IMR-90 (cell line): ENCODE results near the gene MAFF. TPM values are rescaled to one million over a fixed set of nuclear protein-coding genes. Genes with fewer than 3 reads are reported as not detected.

ENCODE experiments used
- ATAC-seq: fragments of 200-7000 bp; cut with Tn5 transposase; 2 replicates; pipeline ENCODE4 v1.9.1; 2020; ENCODE audit warnings: low read depth, mild to moderate bottlenecking, moderate library complexity
- BruUV-seq: library from RNA; stranded (reverse); fragments of 400-500 nt; replicated peaks from 2 replicates; lab custom pipeline; 2021; lab: Mats Ljungman, UMichigan
- CTCF ChIA-PET: fragments of 300-600 bp; formaldehyde crosslinking; extraction: SDS; loops from one replicate; lab custom pipeline; 2021; ENCODE audit warnings: antibody characterized with exemption; lab: Yijun Ruan, JAX
- POLR2A ChIA-PET: fragments of 300-600 bp; sonication (Branson Sonifier 250); formaldehyde crosslinking; loops from one replicate; lab custom pipeline; 2022; ENCODE audit warnings: antibody characterized with exemption; ENCODE audit not compliant: unreplicated experiment; lab: Charles Lee
- DNase-seq: peaks from one replicate; pipeline ENCODE4 v3.0.0; 2013
- H2AFZ ChIP-seq: replicated peaks from 2 replicates; pipeline ENCODE3; 2013; ENCODE audit warnings: low read length, mild to moderate bottlenecking; ENCODE audit not compliant: poor library complexity
- H2AK5ac ChIP-seq: 2 replicates; pipeline ENCODE4 v1.6.1; 2013; ENCODE audit warnings: low read depth, low read length, inconsistent platforms
- H2AK9ac ChIP-seq: replicated peaks from 2 replicates; pipeline ENCODE3; 2013; ENCODE audit warnings: mild to moderate bottlenecking, low read depth, low read length, moderate library complexity; ENCODE audit not compliant: poor library complexity
- H2BK120ac ChIP-seq: 2 replicates; pipeline ENCODE4 v1.6.1; 2013; ENCODE audit warnings: low read depth, low read length, inconsistent platforms
- H2BK15ac ChIP-seq: 3 replicates; pipeline ENCODE4 v1.6.1; 2013; ENCODE audit warnings: low read depth, low read length, inconsistent platforms
- H2BK20ac ChIP-seq: 2 replicates; pipeline ENCODE4 v1.6.1; 2013; ENCODE audit warnings: low read depth, mild to moderate bottlenecking, inconsistent platforms, low read length, moderate library complexity
- H2BK5ac ChIP-seq: 2 replicates; pipeline ENCODE4 v1.6.1; 2013; ENCODE audit warnings: mild to moderate bottlenecking, low read depth, low read length, inconsistent platforms; ENCODE audit not compliant: poor library complexity, severe bottlenecking
- H3K14ac ChIP-seq: replicated peaks from 2 replicates; pipeline ENCODE4 v1.6.1; 2013; ENCODE audit warnings: low read depth, low read length, inconsistent platforms
- H3K18ac ChIP-seq: 2 replicates; pipeline ENCODE4 v1.6.1; 2013; ENCODE audit warnings: low read depth, low read length, control low read depth
- H3K23ac ChIP-seq: 2 replicates; pipeline ENCODE4 v1.6.1; 2013; ENCODE audit warnings: low read depth, low read length, inconsistent platforms
- H3K27ac ChIP-seq: 2 replicates; pipeline ENCODE4 v1.5.1; 2013; ENCODE audit warnings: mild to moderate bottlenecking, control low read depth, low read length; ENCODE audit not compliant: insufficient read depth
- H3K27me3 ChIP-seq: 2 replicates; pipeline ENCODE4 v1.6.1; 2013; ENCODE audit warnings: low read length; ENCODE audit not compliant: control insufficient read depth, insufficient read depth
- H3K36me3 ChIP-seq: 2 replicates; pipeline ENCODE4 v1.6.1; 2013; ENCODE audit warnings: low read length, mixed read lengths; ENCODE audit not compliant: control insufficient read depth, insufficient read depth
- H3K4ac ChIP-seq: 2 replicates; pipeline ENCODE4 v1.6.1; 2013; ENCODE audit warnings: low read depth, low read length, inconsistent platforms
- H3K4me1 ChIP-seq: 2 replicates; pipeline ENCODE4 v1.6.1; 2013; ENCODE audit warnings: low read length, mixed read lengths; ENCODE audit not compliant: control insufficient read depth, insufficient read depth
- H3K4me2 ChIP-seq: 2 replicates; pipeline ENCODE4 v1.6.1; 2013; ENCODE audit warnings: low read depth, mild to moderate bottlenecking, control low read depth, low read length, moderate library complexity
- H3K4me3 ChIP-seq: 2 replicates; pipeline ENCODE4 v1.5.1; 2013; ENCODE audit warnings: low read depth, mild to moderate bottlenecking, control low read depth, low read length, moderate library complexity; ENCODE audit not compliant: insufficient read depth
- H3K56ac ChIP-seq: 2 replicates; pipeline ENCODE4 v1.6.1; 2013; ENCODE audit warnings: low read length, inconsistent platforms; ENCODE audit not compliant: insufficient read depth; ENCODE audit errors: extremely low read depth
- H3K79me1 ChIP-seq, 2 experiments: 2 replicates each; pipeline ENCODE4 v1.6.1; 2013; ENCODE audit warnings: low read length in 2 of 2, inconsistent platforms in 1 of 2, low read depth in 1 of 2
- H3K9ac ChIP-seq: 2 replicates; pipeline ENCODE4 v1.6.1; 2013; ENCODE audit warnings: low read depth, low read length, control low read depth
- H3K9me1 ChIP-seq: 2 replicates; pipeline ENCODE4 v1.6.1; 2013; ENCODE audit warnings: low read length, inconsistent platforms; ENCODE audit not compliant: insufficient read depth
- H3K9me3 ChIP-seq: 2 replicates; pipeline ENCODE4 v1.6.1; 2013; ENCODE audit warnings: low read length; ENCODE audit not compliant: control insufficient read depth, insufficient read depth
- H4K20me1 ChIP-seq: 2 replicates; pipeline ENCODE4 v1.6.1; 2013; ENCODE audit warnings: low read length, inconsistent platforms; ENCODE audit not compliant: insufficient read depth
- H4K5ac ChIP-seq: 2 replicates; pipeline ENCODE4 v1.6.1; 2013; ENCODE audit warnings: mild to moderate bottlenecking, low read depth, low read length, control low read depth
- H4K8ac ChIP-seq, 2 experiments: 2 replicates each; pipeline ENCODE4 v1.6.1; 2013; ENCODE audit warnings: low read depth in 2 of 2, low read length in 2 of 2, control low read depth in 1 of 2, inconsistent platforms in 1 of 2
- H4K91ac ChIP-seq: 2 replicates; pipeline ENCODE4 v1.6.1; 2013; ENCODE audit warnings: low read depth, low read length, inconsistent platforms; ENCODE audit not compliant: insufficient read depth
- CEBPB ChIP-seq: IDR thresholded peaks from 2 replicates; pipeline ENCODE4 v1.6.1; 2012; ENCODE audit warnings: low read depth, low read length, improper control_type of control experiment
- CTCF ChIP-seq: conservative IDR thresholded peaks from 2 replicates; pipeline ENCODE4 v1.5.1; 2012; ENCODE audit warnings: mild to moderate bottlenecking, low read depth, low read length, improper control_type of control experiment
- MAFK ChIP-seq: IDR thresholded peaks from 2 replicates; pipeline ENCODE4 v1.6.1; 2012; ENCODE audit warnings: low read depth, low read length, improper control_type of control experiment
- MAZ ChIP-seq: IDR thresholded peaks from 2 replicates; pipeline ENCODE4 v1.6.1; 2012; ENCODE audit warnings: low read depth, mild to moderate bottlenecking, low read length, improper control_type of control experiment, moderate library complexity, borderline replicate concordance
- RAD21 ChIP-seq: IDR thresholded peaks from 2 replicates; pipeline ENCODE4 v1.6.1; 2012; ENCODE audit warnings: low read length, improper control_type of control experiment
- RCOR1 ChIP-seq: IDR thresholded peaks from 2 replicates; pipeline ENCODE4 v1.6.1; 2012; ENCODE audit warnings: mild to moderate bottlenecking, low read length, improper control_type of control experiment; ENCODE audit not compliant: insufficient replicate concordance
- WGBS, 2 experiments: methylation state at CpG; one replicate each; pipeline versions ENCODE4 v1.1.5 to v1.1.7; 2013; ENCODE audit warnings: missing lambda C conversion rate in 2 of 2; ENCODE audit not compliant: insufficient read length in 1 of 2; ENCODE audit errors: extremely low coverage in 2 of 2; 5-methylcytosine and 5-hydroxymethylcytosine counted together
- dilution Hi-C: fragments of 300-500 bp; cut with HindIII; formaldehyde crosslinking; loops from one replicate; pipeline ENCODE4 v1.14.3; 2018; ENCODE audit warnings: low sequenced_read_pairs; ENCODE audit not compliant: unreplicated experiment
- in situ Hi-C: fragments of 300-500 bp; cut with MboI; formaldehyde crosslinking; loops from 3 replicates; pipeline ENCODE4 v1.14.3; 2019; ENCODE audit warnings: low sequenced_read_pairs, inconsistent platforms, mixed read lengths
- intact Hi-C: fragments of 100-400 bp; cut with micrococcal nuclease; formaldehyde crosslinking; loops from 2 replicates; pipeline ENCODE4 v1.10.0; 2022
- polyA plus RNA-seq, 3 experiments: library from polyadenylated mRNA; depleted of rRNA; stranded (reverse); fragments of >200 nt; gene quantifications; 2 replicates each; pipeline ENCODE4 v1.2.3, GENCODE V29; 2012; ENCODE audit warnings: low replicate concordance in 1 of 3
- total RNA-seq: library from RNA; depleted of rRNA; stranded (reverse); fragments of >200 nt; gene quantifications from 2 replicates; pipeline ENCODE4 v1.2.3, GENCODE V29; 2012

The MAFF gene
- total and polyA plus RNA-seq, 2 of the 4 experiments (the other 2 are of a cell fraction), result 18.3 to 25.9 TPM

DNA sequence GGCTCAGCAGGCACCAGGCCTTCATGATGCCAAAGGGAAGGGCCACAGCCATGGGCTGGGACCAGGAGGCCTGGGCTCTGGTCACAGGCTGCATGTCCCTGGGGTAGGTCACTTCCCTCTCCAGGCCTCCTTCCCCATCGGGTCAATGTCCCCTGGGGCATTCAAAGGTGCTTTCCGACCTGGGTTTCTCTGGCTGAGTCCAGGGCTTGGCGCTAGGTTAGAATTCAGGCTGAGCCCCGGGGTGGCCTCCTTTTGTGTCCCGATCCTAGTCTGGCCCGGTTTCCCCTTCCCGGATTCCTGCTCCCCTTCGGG lies 12.2 kb downstream of the MAFF start:
- ATAC-seq (no peak), DNase-seq (no peak)
- no peaks in the 10 kb centered on the region for H3K9me3 ChIP-seq
- no TSS peak for BruUV-seq
- H3K18ac ChIP-seq, result no peak overlapping the region
- H3K9me1 ChIP-seq, result peaks cover 35% of the 10 kb centered on the region
- no peak overlapping the region for H4K91ac ChIP-seq
- H4K20me1 ChIP-seq, result peaks cover 51% of the 10 kb centered on the region
- intact Hi-C loops, result no loop called here
- in situ Hi-C loops, result no loop called here
- H2AFZ ChIP-seq, result no peak overlapping the region
- H3K56ac ChIP-seq, result no peak overlapping the region
- H4K5ac ChIP-seq, result no peak overlapping the region
- 0 out of 2 replicates have a peak overlapping the region, but pooled peaks have one; percentile 58 for H3K14ac ChIP-seq
- H3K27me3 ChIP-seq, result no peaks in the 10 kb centered on the region
- no peak overlapping the region for H2BK20ac ChIP-seq
- H3K4me1 ChIP-seq, result peaks cover 22% of the 10 kb centered on the region
- H3K23ac ChIP-seq, result 0 out of 2 replicates have a peak overlapping the region, but pooled peaks have one; percentile 45
- no peak overlapping the region for H2BK15ac ChIP-seq
- no peak overlapping the region for H3K4me2 ChIP-seq
- peak overlapping the region; percentile 12 for H2BK5ac ChIP-seq
- H2AK5ac ChIP-seq, result peak overlapping the region; percentile 33; the same call in 1 of the 2 replicates
- H3K27ac ChIP-seq, result no peak overlapping the region
- H4K8ac ChIP-seq, result peak overlapping the region in 1 of 2 experiments; percentile 30; a peak in 1 of 4 replicates
- peaks cover 39 to 79% of the 10 kb centered on the region in 2 experiments for H3K79me1 ChIP-seq
- CTCF ChIA-PET, result no interaction called here
- dilution Hi-C loops, result no loop called here
- H2AK9ac ChIP-seq, result peak overlapping the region; percentile 29
- H3K4ac ChIP-seq, result peak overlapping the region; percentile 34; the same call in 1 of the 2 replicates
- POLR2A ChIA-PET, result no interaction called here
- H3K36me3 ChIP-seq, result peaks cover 22% of the 10 kb centered on the region
- no peak overlapping the region for H3K4me3 ChIP-seq
- no peak for TF ChIP-seq CEBPB
- TF ChIP-seq RCOR1, result no peak
- TF ChIP-seq MAFK, result no peak
- TF ChIP-seq CTCF, result no peak
- TF ChIP-seq RAD21, result no peak
- TF ChIP-seq MAZ, result no peak
- WGBS, 2 experiments, result 73% methylated on average over 3 of the region's 8 CpGs; no CpG with 5 or more reads in 1 of the 2 experiments
- H3K9ac ChIP-seq, result no peak overlapping the region
- no peak overlapping the region for H2BK120ac ChIP-seq
